Thoracic aorta (tissue), 2 donors: Measurements from ENCODE around the gene CACNA1H. TPM values are rescaled to one million over a fixed set of nuclear protein-coding genes. Genes with fewer than 3 reads are reported as not detected.

ENCODE experiments used
- ATAC-seq: fragments of 150-250 bp; one replicate; pipeline ENCODE4 v1.8.0; 2017; ENCODE audit warnings: low read depth; ENCODE audit not compliant: insufficient number of reproducible peaks, low FRiP score
- DNase-seq: peaks from one replicate; pipeline ENCODE4 v3.0.0-alpha.2; 2020; ENCODE audit warnings: low spot score
- H3K27ac ChIP-seq, 2 donors: fragments of 200-600 bp; sonication (generic); 1 replicate in 1 of 2; 2 replicates in 1 of 2; pipeline ENCODE4 v1.5.1; 2016; ENCODE audit warnings: mild to moderate bottlenecking in 2 of 2, moderate library complexity in 2 of 2
- H3K27me3 ChIP-seq: fragments of 200-600 bp; sonication (generic); replicated peaks from 2 replicates; pipeline ENCODE4 v1.6.0; 2016; ENCODE audit warnings: mild to moderate bottlenecking; ENCODE audit not compliant: insufficient read depth
- H3K36me3 ChIP-seq: fragments of 200-600 bp; sonication (generic); one replicate; pipeline ENCODE4 v1.5.1; 2016
- H3K4me1 ChIP-seq, 2 donors: fragments of 200-600 bp; sonication (generic); 1 replicate in 1 of 2; 2 replicates in 1 of 2; pipeline versions ENCODE4 v1.5.1 to v1.6.0; 2016; ENCODE audit warnings: low read depth in 2 of 2, mild to moderate bottlenecking in 1 of 2; ENCODE audit not compliant: control insufficient read depth in 1 of 2
- H3K4me3 ChIP-seq: fragments of 200-600 bp; sonication (generic); 2 replicates; pipeline ENCODE4 v1.5.1; 2016; ENCODE audit warnings: mild to moderate bottlenecking
- H3K9me3 ChIP-seq: fragments of 200-600 bp; sonication (generic); 2 replicates; pipeline ENCODE4 v1.5.1; 2016
- CTCF ChIP-seq: fragments of 200-600 bp; sonication (generic); IDR thresholded peaks from one replicate; pipeline ENCODE4 v1.5.1; 2019; ENCODE audit warnings: antibody characterized with exemption
- total RNA-seq, 2 donors: library from RNA; depleted of rRNA; stranded (reverse); fragments of >200 nt; gene quantifications; one replicate each; pipeline versions ENCODE4 v1.1.0 to v1.2.3, GENCODE V29; 2016

Gene CACNA1H
- 10 to 100 TPM; 14.7 to 33.0 TPM for total RNA-seq

DNA sequence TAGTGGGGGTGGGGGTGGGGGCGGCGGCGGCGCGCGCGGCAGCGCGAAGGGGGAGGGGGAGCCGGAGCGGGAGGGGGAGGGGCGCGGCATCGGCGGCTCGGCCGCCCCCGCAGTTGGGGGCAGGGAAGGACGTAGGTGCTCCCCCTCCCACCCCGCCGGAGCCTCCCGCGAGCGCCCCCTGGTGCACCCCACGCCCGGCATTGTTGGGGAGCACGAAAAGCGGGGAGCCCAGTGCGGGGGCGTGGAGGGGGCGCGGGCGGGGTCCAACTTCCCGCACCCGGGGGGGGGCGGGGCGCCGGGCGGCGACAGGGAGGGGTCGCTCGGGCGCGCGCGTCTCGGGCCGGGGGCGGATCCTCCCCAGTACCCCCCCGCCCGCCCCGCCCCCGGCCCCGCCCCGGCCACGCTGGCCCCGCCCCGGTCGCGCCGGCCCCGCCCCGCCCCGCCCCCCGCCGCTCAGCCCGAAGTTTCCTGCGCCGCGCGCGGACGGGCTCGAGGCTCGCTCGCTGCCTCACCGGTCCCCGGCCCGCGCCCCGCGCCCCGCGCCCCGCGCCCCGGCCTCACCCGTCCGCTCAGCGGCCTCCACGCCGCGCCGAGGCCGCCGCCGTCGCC lies at the start of gene CACNA1H:
TSS of gene CACNA1H (plus strand) at position 456 of the 609 bp plus-strand sequence. CDS start 632 bp downstream, outside the sequence.
- ATAC-seq (no peak), DNase-seq (no peak)
- no peak for TF ChIP-seq CTCF
- no peak within 1 kb of the TSS for H3K27ac ChIP-seq
- peaks cover 0 to 9% of the 10 kb centered on the region in 2 donors for H3K4me1 ChIP-seq
- no peaks in the 10 kb centered on the region for H3K36me3 ChIP-seq
- H3K4me3 ChIP-seq, result peak within 1 kb of the TSS; percentile 63
- H3K9me3 ChIP-seq, result no peaks in the 10 kb centered on the region
- no peaks in the 10 kb centered on the region for H3K27me3 ChIP-seq

DNA sequence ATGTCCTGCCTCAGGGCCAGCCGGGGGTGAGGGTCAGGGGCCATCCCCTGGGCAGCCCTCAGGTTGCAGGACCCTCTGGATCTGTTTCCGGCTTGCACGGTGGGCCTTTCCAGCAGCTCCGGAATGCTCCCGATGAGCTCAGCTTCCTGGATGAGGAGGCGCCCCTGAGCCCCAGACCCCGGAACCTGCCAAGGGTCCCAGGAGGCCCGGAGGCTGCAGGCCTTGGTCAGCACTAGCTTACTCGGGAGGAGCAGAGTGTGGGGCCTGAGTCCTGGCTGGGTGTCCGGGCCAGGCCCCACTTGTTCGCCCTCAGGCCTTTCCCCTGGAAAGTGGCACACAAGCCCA lies 49.3 kb upstream of the CACNA1H start:
- no peak overlapping the region for H3K4me3 ChIP-seq
- peaks cover 8 to 32% of the 10 kb centered on the region in 2 donors for H3K4me1 ChIP-seq
- no peak for TF ChIP-seq CTCF
- ATAC-seq, result no peak
- no peaks in the 10 kb centered on the region for H3K9me3 ChIP-seq
- no peaks in the 10 kb centered on the region for H3K36me3 ChIP-seq
- H3K27ac ChIP-seq, result no peak overlapping the region
- no peaks in the 10 kb centered on the region for H3K27me3 ChIP-seq
- DNase-seq, result no peak

GRCh38 chr16:1105888-1106620 lies 46.9 kb upstream of the CACNA1H start:
- ATAC-seq, result no peak
- Histone ChIP-seq H3K4me3 (no peak overlapping the region), H3K27ac (no peak overlapping the region), H3K9me3 (no peaks in the 10 kb centered on the region), H3K36me3 (no peaks in the 10 kb centered on the region), H3K27me3 (no peaks in the 10 kb centered on the region), H3K4me1 (peaks cover 3 to 23% of the 10 kb centered on the region in 2 donors)
- peak; percentile 94 for TF ChIP-seq CTCF
- DNase-seq, result no peak

DNA sequence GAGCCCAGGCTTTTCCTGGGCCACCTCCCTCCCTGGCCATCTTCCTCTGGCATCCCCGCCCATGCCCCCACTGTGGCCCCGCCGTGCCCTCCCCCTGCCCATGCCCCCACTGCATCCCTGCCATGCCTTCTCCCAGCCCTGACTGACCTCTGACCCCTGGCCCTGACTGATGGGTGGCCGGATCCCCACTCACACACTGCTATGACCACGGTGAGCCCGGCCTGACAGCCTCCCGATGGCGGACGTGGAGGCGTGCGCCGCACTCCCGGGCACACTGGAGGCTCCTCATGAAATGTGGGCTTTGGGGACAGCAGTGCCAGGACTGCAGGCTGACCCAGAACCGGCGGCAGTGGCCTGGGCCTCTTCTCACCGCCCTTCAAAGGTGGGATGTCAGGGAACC lies 46.2 kb upstream of the CACNA1H start:
- H3K27me3 ChIP-seq, result no peaks in the 10 kb centered on the region
- no peak for ATAC-seq
- TF ChIP-seq CTCF, result no peak

GRCh38 chr16:1107141-1107540 lies 45.8 kb upstream of the CACNA1H start:
- Histone ChIP-seq H3K9me3 (no peaks in the 10 kb centered on the region), H3K4me3 (no peak overlapping the region), H3K27me3 (no peaks in the 10 kb centered on the region), H3K27ac (no peak overlapping the region), H3K36me3 (no peaks in the 10 kb centered on the region), H3K4me1 (peaks cover 3 to 15% of the 10 kb centered on the region in 2 donors)
- TF ChIP-seq CTCF, result no peak
- no peak for DNase-seq
- ATAC-seq, result no peak

More for the DNA sequence above, 46.2 kb upstream of the CACNA1H start:
- H3K4me1 ChIP-seq, result peaks cover 3 to 17% of the 10 kb centered on the region in 2 donors
- no peaks in the 10 kb centered on the region for H3K9me3 ChIP-seq
- no peaks in the 10 kb centered on the region for H3K36me3 ChIP-seq
- no peak overlapping the region for H3K4me3 ChIP-seq
- no peak for DNase-seq
- no peak overlapping the region for H3K27ac ChIP-seq
